ENCODE results near the gene SLC47A1.

DNA sequence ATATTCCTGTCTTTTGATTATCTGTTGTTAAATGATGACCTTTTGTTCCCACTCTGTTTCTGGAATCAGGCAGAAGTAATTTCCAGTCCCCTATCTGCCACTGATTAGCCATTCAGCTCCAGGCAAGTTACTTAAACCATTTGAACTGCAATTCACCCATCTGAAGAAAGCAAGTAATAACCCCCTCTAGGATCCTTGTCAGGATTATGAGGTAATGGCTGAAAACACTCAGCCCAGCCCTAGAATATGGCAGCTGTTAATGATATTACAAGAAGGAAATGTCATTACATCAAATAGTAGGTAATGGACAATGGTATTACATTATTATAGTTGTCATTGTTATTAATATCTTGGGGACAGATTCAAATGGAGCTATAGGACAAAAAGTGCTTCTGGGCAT lies 16.0 kb upstream of the SLC47A1 start:
- TF ChIP-seq, protein P1, sequence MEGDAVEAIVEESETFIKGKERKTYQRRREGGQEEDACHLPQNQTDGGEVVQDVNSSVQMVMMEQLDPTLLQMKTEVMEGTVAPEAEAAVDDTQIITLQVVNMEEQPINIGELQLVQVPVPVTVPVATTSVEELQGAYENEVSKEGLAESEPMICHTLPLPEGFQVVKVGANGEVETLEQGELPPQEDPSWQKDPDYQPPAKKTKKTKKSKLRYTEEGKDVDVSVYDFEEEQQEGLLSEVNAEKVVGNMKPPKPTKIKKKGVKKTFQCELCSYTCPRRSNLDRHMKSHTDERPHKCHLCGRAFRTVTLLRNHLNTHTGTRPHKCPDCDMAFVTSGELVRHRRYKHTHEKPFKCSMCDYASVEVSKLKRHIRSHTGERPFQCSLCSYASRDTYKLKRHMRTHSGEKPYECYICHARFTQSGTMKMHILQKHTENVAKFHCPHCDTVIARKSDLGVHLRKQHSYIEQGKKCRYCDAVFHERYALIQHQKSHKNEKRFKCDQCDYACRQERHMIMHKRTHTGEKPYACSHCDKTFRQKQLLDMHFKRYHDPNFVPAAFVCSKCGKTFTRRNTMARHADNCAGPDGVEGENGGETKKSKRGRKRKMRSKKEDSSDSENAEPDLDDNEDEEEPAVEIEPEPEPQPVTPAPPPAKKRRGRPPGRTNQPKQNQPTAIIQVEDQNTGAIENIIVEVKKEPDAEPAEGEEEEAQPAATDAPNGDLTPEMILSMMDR (IDR thresholded peaks at IDR 0.05): no peak
- TF ChIP-seq POLR2A (IDR thresholded peaks at IDR 0.05): no peak

All from lower leg skin (tissue), 3 donors.